HTERT RPE-1 (cell line): ENCODE measurements around the gene ABLIM1.

Source experiments
- in situ Hi-C: fragments of 300-500 bp; cut with MboI; formaldehyde crosslinking; loops from 4 replicates; pipeline ENCODE4 v1.14.3; 2020; ENCODE audit warnings: low sequenced_read_pairs

ABLIM1 gene

DNA sequence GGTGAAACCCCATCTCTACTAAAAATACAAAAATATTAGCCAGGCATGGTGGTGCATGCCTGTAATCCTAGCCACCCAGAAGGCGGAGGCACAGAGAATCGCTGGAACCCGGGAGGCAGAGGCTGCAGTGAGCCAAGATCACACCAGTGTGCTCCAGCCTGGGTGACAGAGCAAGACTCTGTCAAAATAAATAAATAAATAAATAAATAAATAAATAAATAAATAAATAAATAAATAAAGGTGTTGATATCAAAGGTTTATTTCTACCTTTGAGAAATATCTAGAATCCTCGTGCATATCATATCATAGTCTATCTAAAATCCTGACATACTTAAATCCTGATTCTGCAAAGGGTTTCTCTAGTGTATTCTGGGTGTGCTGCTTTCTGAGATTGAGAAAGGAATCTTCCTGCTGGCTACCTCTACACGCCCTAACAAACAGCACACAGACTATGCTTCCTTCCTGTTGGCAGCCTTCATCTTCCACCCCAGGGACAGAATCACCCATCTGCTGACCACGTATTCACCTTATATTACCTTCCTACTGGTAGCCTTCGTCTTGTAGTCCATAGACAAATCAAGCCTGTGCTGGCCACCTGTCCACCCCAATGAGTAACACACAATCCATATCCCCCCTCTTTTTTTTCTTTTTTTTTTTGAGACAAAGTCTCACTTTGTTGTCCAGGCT is 8.7 kb downstream of the ABLIM1 start:
- in situ Hi-C loops = no loop called here

DNA sequence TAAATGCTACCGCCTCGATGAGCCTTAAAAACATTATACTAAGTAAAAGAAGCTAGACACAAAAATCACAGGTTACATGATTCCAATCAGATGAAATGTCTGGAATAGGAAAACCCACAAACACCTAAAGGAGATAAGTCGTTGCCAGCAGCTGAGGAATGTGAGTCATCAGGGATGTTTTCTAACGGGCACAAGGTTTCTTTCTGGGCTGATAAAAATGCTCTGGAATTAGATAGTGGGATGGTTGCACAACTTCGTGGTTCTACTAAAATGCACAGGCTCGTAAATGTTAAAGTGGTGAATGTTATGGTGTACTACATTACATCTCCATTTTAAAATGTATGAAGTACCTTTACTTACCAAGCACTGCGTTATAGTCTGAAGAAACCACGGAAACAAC is 9.7 kb downstream of the ABLIM1 start:
- in situ Hi-C loops = no loop called here

DNA sequence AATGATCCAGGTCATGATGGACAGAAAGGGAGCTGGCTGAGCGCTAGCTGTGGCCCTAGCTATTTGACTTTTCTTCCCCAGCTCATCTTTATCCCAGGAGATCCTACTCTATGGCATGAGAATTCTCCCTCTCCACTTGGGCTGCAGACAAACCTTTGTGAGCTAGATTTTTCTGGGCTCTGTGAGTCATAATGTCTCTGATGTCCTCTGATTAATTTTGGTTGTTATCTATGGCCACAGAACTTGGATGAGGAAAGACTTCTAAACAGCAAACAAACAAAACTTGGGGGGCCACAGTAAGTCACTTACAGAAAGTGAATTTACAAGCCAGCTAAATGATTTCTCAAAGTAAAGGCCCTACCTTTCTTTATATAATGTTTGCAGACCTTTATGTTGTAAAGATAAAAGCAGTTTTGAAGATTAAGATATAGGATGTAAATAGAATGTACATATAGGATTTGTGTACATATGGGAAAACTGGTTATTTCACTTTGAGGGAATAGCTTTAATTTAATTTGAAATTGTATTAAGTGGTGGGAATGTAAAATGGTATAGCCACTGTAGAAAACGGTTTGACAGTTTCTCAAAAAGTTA is 10.4 kb downstream of the ABLIM1 start:
- in situ Hi-C loops = no loop called here

DNA sequence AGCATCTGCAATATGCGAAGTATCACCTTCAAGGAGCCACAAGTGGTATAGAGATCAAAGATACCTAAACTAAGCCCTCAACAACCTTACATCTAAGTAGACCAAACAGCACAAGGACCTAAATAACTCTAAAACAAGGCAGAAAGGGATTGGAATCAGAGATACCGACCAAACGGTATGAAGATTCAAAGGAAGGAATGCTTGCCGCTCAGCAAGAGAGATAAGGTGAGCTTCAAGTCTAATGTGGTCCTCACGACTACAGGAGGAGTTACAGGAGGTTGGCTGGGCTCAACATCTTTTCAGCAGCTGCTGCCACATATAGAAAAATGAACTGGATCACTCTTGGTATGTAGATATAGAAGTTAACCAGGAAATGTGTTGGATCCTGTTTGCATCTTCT is 11.6 kb downstream of the ABLIM1 start:
- in situ Hi-C loops = no loop called here

DNA sequence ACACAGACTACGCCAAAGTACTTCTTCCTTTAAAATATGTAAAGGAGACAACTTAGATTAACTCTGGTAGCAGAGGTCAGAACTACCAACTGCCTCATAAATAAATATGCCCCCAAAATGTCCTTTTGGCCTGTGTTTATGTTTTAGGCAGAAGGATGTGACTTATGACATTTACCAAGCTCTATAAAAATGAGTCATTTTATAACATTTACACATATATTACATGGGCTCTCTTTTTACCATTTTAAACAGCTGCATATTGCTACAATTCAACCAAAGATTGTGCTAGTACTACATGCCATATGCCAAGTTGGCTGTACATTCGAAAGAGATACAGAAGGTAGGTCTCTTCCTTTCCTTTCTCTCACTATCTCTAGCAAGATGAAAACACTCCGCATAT is 12.4 kb downstream of the ABLIM1 start:
- in situ Hi-C loops = no loop called here

DNA sequence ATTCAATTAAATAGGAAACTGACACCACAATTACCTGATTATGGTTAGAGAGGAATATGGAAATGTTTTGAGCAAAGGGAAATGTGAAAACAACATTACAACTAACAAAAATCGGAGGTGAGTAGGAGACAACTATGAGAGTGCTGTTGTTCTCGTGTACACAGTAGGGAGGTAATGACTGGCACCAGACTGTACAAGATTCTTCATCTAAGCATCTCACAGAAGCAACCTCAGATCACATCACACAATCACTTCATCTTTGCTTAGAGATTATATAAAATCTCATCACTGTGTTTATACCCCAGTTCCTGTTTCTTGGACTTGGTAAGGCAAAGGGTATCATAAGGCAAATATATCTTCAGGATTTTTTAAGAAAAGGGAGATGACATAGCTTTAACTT is 14.9 kb downstream of the ABLIM1 start:
- in situ Hi-C loops = no loop called here

DNA sequence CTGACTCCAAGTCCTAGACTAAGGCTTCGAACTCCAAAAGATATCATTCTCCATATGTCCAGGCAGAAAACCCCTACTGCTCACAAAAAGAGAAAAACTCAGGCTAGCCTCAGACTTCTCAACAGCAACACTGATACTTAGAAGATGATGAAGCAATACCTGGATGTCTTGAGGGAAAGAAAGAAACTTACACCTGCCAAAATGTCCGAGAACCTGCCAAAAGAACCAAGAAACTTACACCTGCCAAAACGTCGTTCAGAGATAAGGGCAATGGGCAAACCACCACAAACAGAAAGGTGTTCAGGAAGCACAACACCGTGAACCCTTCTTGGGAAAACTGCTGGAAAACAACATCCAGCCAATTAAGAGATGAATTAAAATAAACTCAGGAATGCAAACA is 15.3 kb downstream of the ABLIM1 start:
- in situ Hi-C loops = no loop called here

DNA sequence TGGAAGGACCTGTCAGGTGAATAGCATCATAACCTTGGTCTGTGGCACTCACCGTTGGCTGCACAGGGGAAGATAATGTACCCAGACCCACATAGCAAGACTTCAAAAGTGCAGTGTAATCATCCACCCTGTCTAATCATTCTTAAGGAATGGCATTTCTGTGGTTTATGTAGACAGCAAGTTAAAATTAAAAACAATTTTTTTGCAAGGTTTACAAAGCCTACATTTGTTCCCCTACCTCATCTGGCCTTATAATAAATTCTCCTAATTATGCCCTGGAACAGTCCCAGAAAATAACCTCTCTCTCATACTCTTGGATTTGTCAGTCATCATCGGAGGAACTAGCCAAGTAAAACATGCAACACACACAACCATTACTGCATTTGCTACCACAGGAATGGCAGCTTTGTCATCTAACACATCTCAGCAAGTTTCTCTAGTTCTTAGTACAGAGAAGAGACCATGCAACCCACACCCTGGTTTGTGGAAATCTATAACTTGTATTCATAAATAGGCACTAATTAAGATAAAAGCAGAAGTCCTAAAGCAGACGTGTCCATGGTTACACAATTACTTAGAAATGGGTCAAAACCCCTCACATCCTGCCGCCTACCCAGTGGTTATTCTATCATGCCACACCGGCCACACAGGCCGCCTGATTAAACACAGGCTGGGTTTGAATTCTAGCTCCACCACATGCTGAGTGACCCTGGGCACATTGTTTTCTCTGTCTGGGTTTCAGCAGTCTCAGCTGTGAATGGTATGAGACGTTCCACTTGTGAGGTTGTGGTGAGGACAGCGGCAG is 19.1 kb downstream of the ABLIM1 start:
- in situ Hi-C loops = no loop called here

DNA sequence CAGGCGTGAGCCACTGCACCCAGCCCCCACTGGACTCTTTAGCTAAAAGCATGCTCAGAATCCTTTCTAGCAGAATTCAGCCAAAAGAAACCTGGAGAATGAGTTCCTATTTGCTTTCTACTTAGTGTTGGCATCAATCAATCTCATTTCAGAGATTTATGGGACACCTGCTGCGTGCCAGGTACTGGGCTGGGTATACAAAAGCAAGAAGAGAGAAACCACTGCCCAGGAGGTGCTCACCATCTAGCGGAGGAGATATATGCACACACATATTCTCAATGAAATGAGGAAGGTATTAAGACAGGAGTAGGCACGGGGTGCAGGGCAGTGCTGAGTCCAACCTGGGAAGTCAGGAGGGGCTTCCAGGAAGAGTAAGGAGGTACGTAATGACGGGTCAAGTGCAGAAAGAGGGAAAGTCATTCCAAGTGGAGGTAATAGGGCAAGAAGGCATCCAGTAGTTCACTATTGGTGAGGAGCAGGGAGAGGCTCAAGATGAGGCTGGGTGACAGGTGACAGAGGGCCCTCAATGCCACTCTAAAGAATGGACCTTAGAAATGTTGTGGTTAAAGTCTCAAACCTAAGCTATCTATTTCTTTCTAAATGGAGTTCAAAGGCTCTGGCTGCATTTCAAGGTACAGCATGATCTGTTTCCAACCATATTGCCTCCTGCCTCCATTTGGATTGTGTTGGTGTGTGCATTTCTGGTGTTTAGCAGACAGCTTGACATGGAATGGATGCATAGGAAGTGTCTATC is 22.1 kb downstream of the ABLIM1 start:
- in situ Hi-C loops = no loop called here

DNA sequence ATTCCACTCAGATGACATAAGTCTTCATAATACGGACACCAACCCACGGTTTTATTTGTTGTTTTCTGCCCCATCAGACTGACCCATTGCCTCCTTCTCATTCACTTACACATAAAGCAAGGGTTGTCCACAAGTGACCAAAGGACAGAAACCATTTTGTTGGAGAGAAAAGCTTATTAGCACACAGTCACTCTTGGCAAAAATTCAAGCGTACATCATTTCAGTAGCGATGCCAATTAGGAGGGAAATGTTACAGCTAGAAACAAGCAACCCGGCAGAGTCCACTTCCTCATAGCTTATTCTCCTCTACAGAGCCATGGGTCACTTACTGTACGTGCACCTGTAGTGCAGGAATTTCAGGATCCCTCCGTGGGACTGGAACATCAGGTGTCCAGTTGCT is 23.0 kb downstream of the ABLIM1 start:
- in situ Hi-C loops = no loop called here

DNA sequence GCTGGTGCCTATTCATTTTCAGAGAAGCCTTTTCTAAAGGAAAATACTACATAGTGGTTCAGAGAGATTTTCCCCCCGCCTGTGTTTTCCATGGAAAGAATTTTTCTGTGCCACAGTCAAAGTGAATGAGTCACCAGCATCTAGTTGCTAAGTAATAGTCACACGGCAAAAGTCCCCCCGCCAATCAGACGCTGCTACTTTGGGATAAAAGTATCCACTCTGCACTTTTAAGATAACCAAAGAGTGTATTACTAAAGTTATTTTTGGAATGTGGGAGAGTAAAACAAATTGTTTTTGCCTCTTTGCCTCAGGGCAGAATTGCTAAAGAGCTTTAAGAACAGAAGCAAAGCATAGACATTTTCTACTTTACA is 23.5 kb downstream of the ABLIM1 start:
- in situ Hi-C loops = no loop called here

DNA sequence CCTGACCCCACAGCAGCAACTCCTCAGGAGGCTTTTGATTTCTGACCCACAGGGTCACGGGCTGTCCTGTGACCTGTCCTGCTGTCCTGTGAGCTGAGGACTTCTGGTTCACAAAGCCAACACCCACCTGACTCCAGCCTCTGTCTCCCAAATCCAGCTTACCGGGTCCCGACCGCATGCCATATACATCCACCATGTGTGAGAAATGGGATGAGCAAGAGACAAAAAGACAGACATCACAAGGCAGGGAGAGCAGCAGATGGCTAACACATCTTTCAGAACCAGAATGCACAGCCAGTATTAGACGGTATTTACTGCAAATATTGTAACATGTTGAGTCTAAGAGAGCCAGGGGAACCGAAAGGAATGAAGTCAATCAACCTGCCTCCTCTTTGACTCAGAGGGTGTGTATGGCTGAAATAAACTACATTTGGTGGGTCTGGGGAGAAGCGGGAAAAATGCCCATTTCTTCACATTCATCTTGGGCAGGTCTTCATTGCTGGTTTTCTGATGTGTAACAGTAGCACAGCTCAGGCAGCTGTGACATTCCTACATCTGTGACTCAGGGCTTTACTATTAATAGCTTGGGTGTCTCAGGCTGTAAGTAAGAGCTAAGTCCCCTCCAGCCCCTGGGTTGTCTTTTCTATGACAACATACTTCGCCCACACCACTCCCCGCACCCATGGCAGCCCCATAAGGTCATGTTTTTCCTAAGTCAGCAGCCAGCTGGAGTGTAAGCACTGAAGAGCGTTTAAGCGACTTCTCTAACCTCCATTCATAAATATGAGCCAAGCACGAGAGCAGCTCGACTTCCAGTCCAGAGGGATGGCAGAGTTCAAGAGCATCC is 25.0 kb downstream of the ABLIM1 start:
- in situ Hi-C loops = no loop called here

DNA sequence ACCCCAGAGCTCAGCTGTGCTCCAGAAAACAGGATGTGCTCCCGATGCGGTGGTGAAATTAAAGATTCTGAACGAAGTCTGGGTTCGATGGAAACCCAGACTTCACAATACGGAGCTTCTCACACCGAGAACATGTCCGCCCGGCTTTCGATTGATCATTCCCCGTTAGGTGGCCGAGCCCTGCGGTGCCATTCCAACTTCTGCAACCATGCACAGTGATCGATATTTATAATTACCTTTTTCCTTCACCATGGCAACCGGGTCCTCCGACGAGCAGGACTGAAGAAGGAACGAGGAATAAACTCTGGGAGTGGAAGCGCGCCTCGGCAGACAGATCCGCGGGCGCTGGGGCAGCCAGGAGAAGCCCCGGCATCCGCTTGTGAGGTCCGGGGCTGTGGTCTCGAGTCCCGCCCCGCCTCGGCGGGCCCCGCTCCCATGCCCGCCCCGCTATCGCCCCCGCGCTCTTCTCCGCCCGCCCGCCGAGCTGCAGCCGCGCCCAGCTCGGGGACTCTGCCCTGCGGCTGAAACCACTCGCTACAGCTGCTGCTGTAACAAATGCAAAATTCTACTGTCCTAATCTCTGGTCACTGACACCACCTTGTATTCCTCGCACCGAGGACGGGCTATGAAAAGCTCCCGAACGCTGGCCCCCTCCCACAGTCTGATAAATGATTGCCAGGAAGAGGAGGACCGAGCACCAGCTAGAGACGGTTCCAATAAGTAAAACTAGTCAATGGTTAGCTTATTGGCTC is 26.2 kb downstream of the ABLIM1 start:
- in situ Hi-C loops = no loop called here

DNA sequence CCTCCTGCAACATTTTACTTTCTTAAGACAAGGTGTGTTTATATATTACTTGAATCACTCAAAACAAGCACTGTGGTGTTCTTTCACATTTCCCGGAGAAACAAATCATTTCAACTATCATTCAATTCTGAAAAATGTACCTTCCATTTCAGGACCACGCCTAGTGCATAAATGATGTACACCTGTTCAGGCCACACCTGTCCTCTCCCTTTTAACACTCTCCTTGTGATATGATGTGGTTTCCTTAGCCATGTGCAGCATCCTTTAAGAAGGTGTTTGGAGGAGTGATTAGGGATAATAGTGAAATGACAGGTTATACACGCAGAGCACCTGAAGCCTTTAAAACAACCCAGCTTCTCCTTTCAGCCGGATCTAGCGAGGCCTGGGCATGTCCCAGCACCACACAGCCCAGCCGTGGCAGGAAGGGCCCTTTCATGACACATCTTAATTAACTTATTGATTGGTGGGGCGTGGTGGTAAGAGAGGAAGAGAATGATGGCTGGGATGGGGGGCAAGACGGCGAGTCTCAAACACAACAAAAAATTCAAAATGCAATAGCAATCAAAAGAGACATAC is 26.9 kb downstream of the ABLIM1 start:
- in situ Hi-C loops = no loop called here

DNA sequence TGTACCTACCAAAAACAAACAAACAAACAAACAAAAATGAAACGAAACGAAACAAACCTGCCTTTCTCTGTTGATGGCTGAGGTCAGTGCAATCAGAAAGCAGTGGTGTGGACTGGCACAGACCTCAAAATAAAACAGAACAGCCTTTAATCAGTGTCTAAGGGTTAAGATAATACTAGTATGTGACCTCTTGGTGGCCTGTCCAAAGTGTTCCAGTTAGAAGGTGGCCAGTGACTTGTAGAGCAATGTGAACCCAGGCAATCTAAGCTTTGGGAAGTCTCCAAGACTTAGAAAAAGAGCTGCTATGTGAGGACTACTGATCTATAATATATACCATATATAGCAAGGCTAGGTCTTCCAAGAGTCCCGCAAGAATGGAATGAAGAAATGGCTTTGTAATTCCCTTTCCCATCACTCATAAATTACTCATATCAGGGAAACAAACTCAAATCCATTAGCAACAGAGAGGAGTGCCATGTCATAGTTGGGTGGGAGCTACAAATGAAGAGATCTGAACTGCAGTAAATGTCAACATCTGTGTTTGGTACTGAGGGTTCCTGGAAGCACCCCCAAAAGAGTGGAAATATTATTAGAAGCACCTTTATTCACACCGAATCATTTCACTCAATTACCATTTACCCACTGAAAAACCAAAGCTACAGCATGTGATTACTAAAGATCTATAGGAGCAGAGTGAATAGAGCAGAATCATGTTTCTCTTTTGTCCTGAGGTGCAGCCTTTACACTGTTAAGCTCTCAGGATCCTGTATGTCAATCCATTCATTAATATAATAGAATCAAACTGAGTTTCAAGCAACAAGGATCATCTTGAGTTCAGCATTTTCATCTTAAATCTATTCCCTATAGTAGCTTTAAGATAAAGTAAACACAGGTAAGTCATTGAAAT is 28.0 kb downstream of the ABLIM1 start:
- in situ Hi-C loops = no loop called here

DNA sequence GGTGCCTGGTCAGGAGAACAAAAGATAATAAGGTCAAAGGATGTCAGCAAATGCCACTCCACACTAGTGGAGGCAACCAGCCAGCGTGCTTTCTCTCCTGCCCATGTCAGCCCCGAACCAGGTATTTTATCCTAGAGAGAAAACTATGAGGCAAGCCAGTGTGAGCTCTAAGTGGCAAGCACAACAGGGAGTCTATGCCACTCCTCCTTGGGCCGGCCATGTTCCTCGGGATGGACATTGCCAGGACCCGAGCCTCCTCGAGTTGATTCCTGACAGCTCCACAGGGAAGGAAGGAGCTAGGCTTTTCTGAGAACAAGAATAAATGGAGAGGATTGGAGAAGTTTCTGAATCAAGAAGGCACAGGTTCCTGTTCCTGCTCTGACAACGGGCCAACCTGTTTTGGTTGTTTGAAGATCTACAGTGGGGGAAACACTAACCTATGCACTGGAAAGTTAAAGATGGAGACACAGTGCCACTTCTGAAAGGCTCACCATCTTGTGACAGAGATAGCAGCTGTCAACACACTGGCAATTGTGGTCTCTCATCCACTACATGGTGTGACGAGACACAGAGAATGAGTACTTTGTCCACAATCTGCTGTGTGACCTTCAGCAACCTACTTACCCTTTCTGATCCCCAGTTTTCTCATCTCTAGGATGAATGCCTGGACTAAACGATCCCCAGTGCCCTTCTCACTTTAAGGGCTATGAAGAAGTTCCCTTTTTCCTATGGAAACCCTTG is 28.8 kb downstream of the ABLIM1 start:
- in situ Hi-C loops = no loop called here

DNA sequence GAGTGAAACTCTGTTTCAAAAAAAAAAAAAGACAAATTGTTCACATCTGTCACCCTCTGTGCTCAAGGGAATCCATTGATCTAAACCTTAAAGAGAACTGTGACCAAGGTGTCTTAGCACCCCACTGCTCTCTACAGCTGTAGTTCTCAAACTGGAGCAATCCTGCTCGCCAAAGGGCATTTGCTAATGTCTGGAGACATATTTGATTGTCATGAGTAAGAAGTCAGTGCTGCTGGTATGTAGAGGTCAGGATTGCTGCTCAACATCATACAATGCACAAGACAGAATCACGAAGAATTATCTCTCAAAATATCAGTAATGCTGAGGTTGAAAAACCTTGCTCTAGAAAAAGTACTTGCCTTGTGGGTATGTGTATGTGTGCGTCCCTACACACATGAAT is 30.0 kb downstream of the ABLIM1 start:
- in situ Hi-C loops = no loop called here

DNA sequence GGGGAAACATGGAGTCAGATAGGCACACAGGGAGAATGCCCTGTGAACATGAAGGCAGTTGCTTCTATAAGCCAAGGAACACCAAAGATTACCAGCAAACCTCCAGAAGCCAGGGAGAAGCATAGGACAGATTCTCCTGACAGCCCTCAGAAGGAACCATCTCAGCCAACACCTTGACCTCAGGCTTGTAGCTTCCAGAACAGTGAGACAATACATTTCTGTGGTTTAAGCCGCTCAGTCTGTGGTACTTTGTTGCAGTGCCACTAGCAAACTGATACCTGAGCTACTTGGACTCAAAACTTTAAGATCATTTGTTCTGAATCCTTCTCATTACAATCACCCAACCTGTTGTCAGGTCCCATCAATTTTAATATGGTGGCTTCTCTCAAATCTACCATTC is 31.2 kb downstream of the ABLIM1 start:
- in situ Hi-C loops = no loop called here
